ENCODE data around the gene TNFSF13.

TNFSF13 gene

GRCh38 chr17:7552621-7553051 is 5.9 kb upstream of the TNFSF13 start:
- no peak for DNase-seq (ENCODE audit: low read depth in 2 of 2)

GRCh38 chr17:7553356-7553755 is 5.2 kb upstream of the TNFSF13 start:
- DNase-seq (ENCODE audit: low read depth in 2 of 2), result no peak

- no peak for DNase-seq (ENCODE audit: low read depth in 2 of 2)
These were observed 3.1 kb upstream of the TNFSF13 start for GRCh38 chr17:7555320-7555948.

GRCh38 chr17:7556627-7557026 is 1.9 kb upstream of the TNFSF13 start:
- no peak for DNase-seq (ENCODE audit: low read depth in 2 of 2)

GRCh38 chr17:7557147-7557764 is 1.3 kb upstream of the TNFSF13 start:
- DNase-seq (ENCODE audit: low read depth in 2 of 2), result no peak

GRCh38 chr17:7557775-7558543 is 591 bp upstream of the TNFSF13 start:
- no peak for DNase-seq (ENCODE audit: low read depth in 2 of 2)

GRCh38 chr17:7559320-7560171 is 996 bp downstream of the TNFSF13 start:
- no peak for DNase-seq (ENCODE audit: low read depth in 2 of 2)

GRCh38 chr17:7560172-7561027 is 1.9 kb downstream of the TNFSF13 start:
- no peak for DNase-seq (ENCODE audit: low read depth in 2 of 2)

- DNase-seq (ENCODE audit: low read depth in 2 of 2), result peak; percentile 64 to 74
These were observed 2.6 kb downstream of the TNFSF13 start for GRCh38 chr17:7561028-7561575.

GRCh38 chr17:7561589-7562207 is 3.1 kb downstream of the TNFSF13 start, which contains the start of gene SENP3:
TSS of gene SENP3 (plus strand) at chr17:7561919. CDS start at chr17:7563077, 1,158 bp downstream.
- peak; percentile 79 to 85 for DNase-seq (ENCODE audit: low read depth in 2 of 2)

- DNase-seq (ENCODE audit: low read depth in 2 of 2), result no peak
These were observed 3.7 kb downstream of the TNFSF13 start for GRCh38 chr17:7562208-7562605.

- no peak for DNase-seq (ENCODE audit: low read depth in 2 of 2)
These were observed 4.7 kb downstream of the TNFSF13 start for GRCh38 chr17:7563115-7563869.

GRCh38 chr17:7569571-7569970 is 11.0 kb downstream of the TNFSF13 start:
- no peak for DNase-seq (ENCODE audit: low read depth in 2 of 2)

GRCh38 chr17:7570351-7570750 is 11.8 kb downstream of the TNFSF13 start:
- no peak for DNase-seq (ENCODE audit: low read depth in 2 of 2)

GRCh38 chr17:7572338-7572587 is 13.7 kb downstream of the TNFSF13 start:
- no peak for DNase-seq (ENCODE audit: low read depth in 2 of 2)

- peak; percentile 99 for DNase-seq (ENCODE audit: low read depth in 2 of 2)
These were observed 14.2 kb downstream of the TNFSF13 start for GRCh38 chr17:7572588-7573323.

- DNase-seq (ENCODE audit: low read depth in 2 of 2), result peak; percentile 77 to 88
These were observed 15.0 kb downstream of the TNFSF13 start for GRCh38 chr17:7573324-7574080.

Data from stimulated activated CD8-positive, alpha-beta memory T cell treated with anti-CD3 and anti-CD28 coated beads, Interleukin-2, amount 100 ng/mL, for 1 hour (primary cell).